B cell (primary cell): Measurements from ENCODE around the gene NFIB. TPM values are rescaled to one million over a fixed set of nuclear protein-coding genes. Genes with fewer than 3 reads are reported as not detected.

Source experiments
- ATAC-seq: fragments of 200-7000 bp; cut with Tn5 transposase; one replicate; pipeline ENCODE4 v1.10.0; 2021; ENCODE audit warnings: low read depth, mild to moderate bottlenecking, moderate number of reproducible peaks, moderate library complexity
- CTCF ChIA-PET: fragments of 350-600 bp; sonication (Branson Sonifier 250); formaldehyde crosslinking; loops from one replicate; lab custom pipeline; 2021; ENCODE audit warnings: antibody characterized with exemption, inconsistent platforms; lab: Charles Lee
- POLR2A ChIA-PET: fragments of 350-600 bp; sonication (Branson Sonifier 250); formaldehyde crosslinking; loops from one replicate; lab custom pipeline; 2021; ENCODE audit warnings: antibody characterized with exemption; lab: Charles Lee
- DNase-seq: peaks from one replicate; pipeline ENCODE4 v3.0.0; 2013
- H2AFZ ChIP-seq: 2 replicates; pipeline ENCODE4 v1.6.1; 2012; ENCODE audit warnings: mild to moderate bottlenecking, low read depth, low read length; ENCODE audit not compliant: insufficient read depth, poor library complexity, severe bottlenecking
- H3K27ac ChIP-seq, 2 donors: 1 replicate in 1 of 2; 2 replicates in 1 of 2; pipeline ENCODE4 v1.5.1; 2012 to 2013; ENCODE audit warnings: low read length in 2 of 2, mild to moderate bottlenecking in 2 of 2, moderate library complexity in 1 of 2
- H3K27me3 ChIP-seq, 4 experiments: fragments of 200-600 bp in 1 of 4; sonication (generic) in 1 of 4; replicated peaks in 1 of 4; 1 replicate in 2 of 4; 2 replicates in 2 of 4; pipeline versions ENCODE4 v1.6.1 to v1.7.0; 2013 to 2016; ENCODE audit warnings: low read length in 3 of 4, mild to moderate bottlenecking in 2 of 4, mixed read lengths in 1 of 4, moderate library complexity in 1 of 4; ENCODE audit not compliant: insufficient read depth in 4 of 4, control insufficient read depth in 3 of 4; ENCODE audit errors: control extremely low read depth in 1 of 4
- H3K36me3 ChIP-seq, 2 experiments: replicated peaks in 1 of 2; 1 replicate in 1 of 2; 2 replicates in 1 of 2; pipeline versions ENCODE4 v1.6.1 to v1.7.1; 2013; ENCODE audit warnings: low read length in 1 of 2; ENCODE audit not compliant: insufficient read depth in 2 of 2, control insufficient read depth in 1 of 2; ENCODE audit errors: control extremely low read depth in 1 of 2, extremely low read depth in 1 of 2
- H3K4me1 ChIP-seq, 2 donors: fragments of 200-600 bp in 1 of 2; sonication (generic) in 1 of 2; 1 replicate in 1 of 2; 2 replicates in 1 of 2; pipeline versions ENCODE4 v1.5.1 to v1.6.1; 2013 to 2017; ENCODE audit warnings: low read length in 2 of 2; ENCODE audit not compliant: control insufficient read depth in 2 of 2, insufficient read depth in 2 of 2
- H3K4me2 ChIP-seq: replicated peaks from 2 replicates; pipeline ENCODE3; 2012; ENCODE audit warnings: mild to moderate bottlenecking, low read depth, low read length; ENCODE audit not compliant: poor library complexity, severe bottlenecking
- H3K4me3 ChIP-seq, 5 experiments: fragments of 200-600 bp in 1 of 5; sonication (generic) in 1 of 5; 1 replicate in 3 of 5; 2 replicates in 2 of 5; pipeline versions ENCODE4 v1.5.1 to v1.7.0; 2011 to 2016; ENCODE audit warnings: low read length in 4 of 5, mild to moderate bottlenecking in 4 of 5, low read depth in 2 of 5, control low read depth in 1 of 5, moderate library complexity in 1 of 5; ENCODE audit not compliant: insufficient read depth in 1 of 5; ENCODE audit errors: control extremely low read depth in 1 of 5, extremely low read depth in 1 of 5
- H3K79me2 ChIP-seq: fragments of 200-600 bp; sonication (generic); one replicate; pipeline ENCODE4 v1.6.0; 2016; ENCODE audit warnings: low read length; ENCODE audit not compliant: control insufficient read depth, insufficient read depth
- H3K9ac ChIP-seq: fragments of 200-600 bp; sonication (generic); 2 replicates; pipeline ENCODE4 v1.6.1; 2017; ENCODE audit warnings: mild to moderate bottlenecking, low read length, moderate library complexity
- H3K9me3 ChIP-seq, 3 donors: one replicate each; pipeline versions ENCODE4 v1.6.1 to v1.7.1; 2013; ENCODE audit warnings: low read length in 2 of 3; ENCODE audit not compliant: control insufficient read depth in 2 of 3, insufficient read depth in 1 of 3; ENCODE audit errors: control extremely low read depth in 1 of 3
- H4K20me1 ChIP-seq: 2 replicates; pipeline ENCODE4 v1.6.0; 2012; ENCODE audit warnings: mild to moderate bottlenecking, low read length; ENCODE audit not compliant: insufficient read depth, control insufficient read depth, poor library complexity, severe bottlenecking
- H3K27ac Mint-ChIP-seq: one replicate; pipeline ENCODE4 v1.8.0; 2021; ENCODE audit warnings: mixed read lengths
- H3K27me3 Mint-ChIP-seq: one replicate; pipeline ENCODE4 v1.8.0; 2021; ENCODE audit warnings: mixed read lengths
- H3K4me1 Mint-ChIP-seq: one replicate; pipeline ENCODE4 v1.8.0; 2021; ENCODE audit warnings: mixed read lengths
- H3K4me3 Mint-ChIP-seq: one replicate; pipeline ENCODE4 v1.8.0; 2021; ENCODE audit warnings: mixed read lengths
- H3K9me3 Mint-ChIP-seq: one replicate; pipeline ENCODE4 v1.8.0; 2022; ENCODE audit warnings: mixed read lengths; ENCODE audit not compliant: insufficient read depth
- CTCF ChIP-seq: fragments of 200-600 bp; IDR thresholded peaks from one replicate; pipeline ENCODE4 v1.8.0; 2022; ENCODE audit warnings: antibody characterized with exemption, mild to moderate bottlenecking
- EZH2 ChIP-seq: IDR thresholded peaks from 2 replicates; pipeline ENCODE4 v1.6.1; 2012; ENCODE audit warnings: borderline replicate concordance, low read depth, mild to moderate bottlenecking, moderate library complexity, low read length; ENCODE audit not compliant: insufficient read depth, poor library complexity, severe bottlenecking
- WGBS: methylation state at CpG from one replicate; pipeline ENCODE4 v1.1.5; 2013; ENCODE audit warnings: missing lambda C conversion rate; ENCODE audit not compliant: insufficient coverage; 5-methylcytosine and 5-hydroxymethylcytosine counted together
- intact Hi-C: fragments of 100-400 bp; cut with micrococcal nuclease; formaldehyde crosslinking; loops from one replicate; pipeline ENCODE4 v1.10.0; 2022
- polyA plus RNA-seq: library from polyadenylated mRNA; depleted of rRNA; stranded (reverse); fragments of >200 nt; gene quantifications from 2 replicates; pipeline ENCODE4 v1.2.3, GENCODE V29; 2012
- total RNA-seq, 2 donors: library from RNA; stranded (reverse); fragments of 120-200 nt in 1 of 2; gene quantifications; 1 replicate in 1 of 2; 2 replicates in 1 of 2; pipeline versions ENCODE4 v1.2.3 to v1.2.4, GENCODE V29; 2013 to 2022

The NFIB gene
- total and polyA plus RNA-seq, 2 donors (not counting 1 experiment from before 2014, with no cell fraction given), result not detected

GRCh38 chr9:14173713-14174112 lies 140.2 kb downstream of the NFIB start:
- Mint-ChIP-seq H3K4me3 (no peak overlapping the region), H3K4me1 (no peaks in the 10 kb centered on the region), H3K27ac (no peak overlapping the region), H3K9me3 (no peaks in the 10 kb centered on the region), H3K27me3 (no peaks in the 10 kb centered on the region)
- ChIA-PET CTCF (no interaction called here), POLR2A (no interaction called here)
- Histone ChIP-seq H3K27ac (no peak overlapping the region), H3K9ac (no peak overlapping the region), H3K79me2 (no peaks in the 10 kb centered on the region), H3K4me1 (no peaks in the 10 kb centered on the region), H3K4me3 (no peak overlapping the region), H2AFZ (no peak overlapping the region), H3K9me3 (no peaks in the 10 kb centered on the region), H3K36me3 (no peaks in the 10 kb centered on the region), H3K27me3 (no peaks in the 10 kb centered on the region), H4K20me1 (no peaks in the 10 kb centered on the region), H3K4me2 (no peak overlapping the region)
- intact Hi-C loops, result no loop called here
- TF ChIP-seq EZH2 (no peak), CTCF (no peak)
- DNase-seq (no peak), ATAC-seq (no peak)
- no CpG with 5 or more reads among the region's 2 CpGs for WGBS

- ATAC-seq, result no peak
- Histone ChIP-seq H4K20me1 (no peaks in the 10 kb centered on the region), H2AFZ (no peak overlapping the region), H3K9ac (no peak overlapping the region), H3K4me2 (no peak overlapping the region), H3K36me3 (no peaks in the 10 kb centered on the region), H3K27me3 (no peaks in the 10 kb centered on the region), H3K4me3 (no peak overlapping the region), H3K9me3 (no peaks in the 10 kb centered on the region), H3K79me2 (no peaks in the 10 kb centered on the region), H3K4me1 (no peaks in the 10 kb centered on the region), H3K27ac (no peak overlapping the region)
- Mint-ChIP-seq H3K4me1 (no peaks in the 10 kb centered on the region), H3K4me3 (no peak overlapping the region), H3K27ac (no peak overlapping the region), H3K27me3 (no peaks in the 10 kb centered on the region), H3K9me3 (no peaks in the 10 kb centered on the region)
- ChIA-PET CTCF (no interaction called here), POLR2A (no interaction called here)
- WGBS, result 96% methylated on average over 2 of the region's 5 CpGs
- intact Hi-C loops, result no loop called here
- TF ChIP-seq CTCF (no peak), EZH2 (no peak)
- no peak for DNase-seq
These were observed 142.9 kb downstream of the NFIB start for GRCh38 chr9:14170973-14171596.
